ENCODE measurements around the gene ZNF37A. TPM values are rescaled to one million over a fixed set of nuclear protein-coding genes. Genes with fewer than 3 reads are reported as not detected.
"Not testable (repeated sequence)": the region's sequence is repeated elsewhere in the genome, so short reads cannot be mapped to it uniquely, and the experiment has no call there.

Gene ZNF37A
- total RNA-seq, 4 donors from 2014 or later: 4.4 to 17.6 (median 11.9) TPM

DNA sequence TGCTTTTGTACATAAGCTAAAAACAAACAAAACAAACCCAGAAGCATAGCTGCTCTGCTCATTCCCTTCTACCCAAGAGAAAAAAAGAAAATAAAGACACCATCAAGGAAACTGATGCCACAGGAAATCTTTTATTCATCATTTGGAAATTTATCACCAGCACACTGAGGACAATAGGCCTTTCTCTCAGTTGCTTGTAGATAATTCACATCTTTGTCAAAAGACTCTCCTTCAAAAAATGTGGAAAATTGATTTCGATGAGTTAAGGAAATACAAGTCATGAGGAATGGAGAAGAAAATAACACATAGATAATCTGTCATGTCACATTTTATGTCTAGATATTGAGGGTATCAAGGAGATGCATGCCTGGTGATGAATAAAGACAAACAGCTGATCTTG, 53.5 kb downstream of the ZNF37A start:
- DNase-seq: no peak
- no peaks in the 10 kb centered on the region for H3K27me3 ChIP-seq
- no peaks in the 10 kb centered on the region for H3K4me1 ChIP-seq
- no peak overlapping the region for H3K4me3 ChIP-seq
- TF ChIP-seq, protein P1, sequence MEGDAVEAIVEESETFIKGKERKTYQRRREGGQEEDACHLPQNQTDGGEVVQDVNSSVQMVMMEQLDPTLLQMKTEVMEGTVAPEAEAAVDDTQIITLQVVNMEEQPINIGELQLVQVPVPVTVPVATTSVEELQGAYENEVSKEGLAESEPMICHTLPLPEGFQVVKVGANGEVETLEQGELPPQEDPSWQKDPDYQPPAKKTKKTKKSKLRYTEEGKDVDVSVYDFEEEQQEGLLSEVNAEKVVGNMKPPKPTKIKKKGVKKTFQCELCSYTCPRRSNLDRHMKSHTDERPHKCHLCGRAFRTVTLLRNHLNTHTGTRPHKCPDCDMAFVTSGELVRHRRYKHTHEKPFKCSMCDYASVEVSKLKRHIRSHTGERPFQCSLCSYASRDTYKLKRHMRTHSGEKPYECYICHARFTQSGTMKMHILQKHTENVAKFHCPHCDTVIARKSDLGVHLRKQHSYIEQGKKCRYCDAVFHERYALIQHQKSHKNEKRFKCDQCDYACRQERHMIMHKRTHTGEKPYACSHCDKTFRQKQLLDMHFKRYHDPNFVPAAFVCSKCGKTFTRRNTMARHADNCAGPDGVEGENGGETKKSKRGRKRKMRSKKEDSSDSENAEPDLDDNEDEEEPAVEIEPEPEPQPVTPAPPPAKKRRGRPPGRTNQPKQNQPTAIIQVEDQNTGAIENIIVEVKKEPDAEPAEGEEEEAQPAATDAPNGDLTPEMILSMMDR (IDR thresholded peaks at IDR 0.05): no peak
- TF ChIP-seq POLR2A (IDR thresholded peaks at IDR 0.05): no peak
- 77 to 90% methylated on average over 1 of the region's 1 CpG for WGBS, 2 donors
- intact Hi-C loops (cut with DNase I): no loop called here
- no peak overlapping the region for H3K27ac ChIP-seq
- H3K36me3 ChIP-seq: no peaks in the 10 kb centered on the region
- H3K9me3 ChIP-seq: peaks cover 0 to 52% (median 3%) of the 10 kb centered on the region in 3 donors

DNA sequence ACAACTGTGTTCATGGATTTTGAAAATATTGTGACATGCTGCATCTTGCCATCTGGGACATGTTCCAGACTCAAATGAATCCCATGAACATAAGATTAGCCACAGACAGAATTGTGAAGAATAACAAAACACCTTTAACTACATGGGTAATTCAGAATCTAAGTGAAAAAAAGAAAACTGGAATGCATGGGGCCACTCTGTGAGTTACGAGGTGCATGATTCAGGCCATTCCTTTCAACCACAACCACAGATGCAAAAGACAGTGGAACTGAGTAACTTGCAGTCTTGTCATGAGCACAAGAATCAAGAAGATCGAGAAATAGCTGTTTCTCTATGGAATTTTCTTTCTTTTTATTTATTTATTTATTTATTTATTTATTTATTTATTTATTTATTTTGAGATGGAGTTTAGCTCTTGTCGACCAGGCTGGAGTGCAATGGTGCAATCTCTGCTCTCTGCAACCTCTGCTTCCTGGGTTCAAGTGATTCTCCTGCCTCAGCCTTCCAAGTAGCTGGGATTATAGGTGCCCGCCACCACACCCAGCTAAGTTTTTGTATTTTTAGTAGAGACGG, 56.8 kb downstream of the ZNF37A start:
- H3K4me3 ChIP-seq; H3K27me3 ChIP-seq; H3K36me3 ChIP-seq; DNase-seq; H3K4me1 ChIP-seq; intact Hi-C loops (cut with DNase I); H3K27ac ChIP-seq: not testable (repeated sequence)
- peaks cover 0 to 48% (median 3%) of the 10 kb centered on the region in 3 donors for H3K9me3 ChIP-seq
- WGBS, 2 donors: 67 to 72% methylated on average over 5 of the region's 5 CpGs

DNA sequence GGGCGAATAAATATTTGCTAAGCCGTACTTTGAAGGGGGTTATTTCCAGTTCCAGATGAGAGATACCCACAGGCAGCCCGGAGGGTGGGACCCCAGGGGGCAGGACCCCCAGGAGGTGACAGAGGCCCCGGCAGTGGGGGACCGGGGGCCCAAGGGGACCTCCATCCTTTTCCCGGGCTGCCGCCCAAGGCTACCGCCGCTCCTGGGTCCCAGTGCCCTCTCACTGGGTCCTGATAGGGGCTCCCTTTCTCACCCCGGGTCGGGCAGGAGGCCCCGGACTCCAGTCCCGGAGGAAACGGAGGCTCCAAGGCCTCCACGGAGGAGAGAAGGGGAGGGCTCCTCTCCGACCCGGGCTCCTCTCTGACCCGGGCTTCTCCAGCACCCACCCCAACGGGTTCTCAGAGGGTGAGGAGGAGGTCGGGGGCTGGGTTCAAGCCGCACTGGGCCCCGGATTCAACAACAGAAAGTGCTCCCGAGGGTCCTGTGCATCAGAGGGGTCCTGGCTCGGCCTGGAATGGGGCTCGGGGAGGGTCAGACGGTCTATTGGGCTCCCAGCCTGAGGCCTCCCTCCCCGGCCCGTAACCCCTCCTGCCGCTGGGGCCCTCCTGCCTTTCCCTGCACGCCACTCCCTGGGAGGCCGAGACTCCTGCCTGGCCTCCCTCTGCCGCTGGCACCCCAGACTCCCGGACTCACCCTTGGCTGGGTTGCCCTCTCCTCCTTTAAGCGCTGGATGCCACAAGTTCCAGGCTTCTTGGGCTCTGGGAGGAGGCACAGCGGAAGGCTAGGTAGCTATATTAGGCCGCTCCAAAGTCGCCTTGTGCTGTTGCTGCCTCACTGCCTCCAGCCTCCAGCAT, 62.5 kb downstream of the ZNF37A start:
- H3K36me3 ChIP-seq: no peaks in the 10 kb centered on the region
- H3K27ac ChIP-seq: no peak overlapping the region
- peaks cover 0 to 55% (median 7%) of the 10 kb centered on the region in 3 donors for H3K9me3 ChIP-seq
- 79 to 84% methylated on average over 14 to 16 of the region's 37 CpGs for WGBS, 2 donors
- TF ChIP-seq, protein P1 (IDR thresholded peaks at IDR 0.05): no peak
- TF ChIP-seq POLR2A (IDR thresholded peaks at IDR 0.05): no peak
- no peak for DNase-seq
- no peak overlapping the region for H3K4me3 ChIP-seq
- intact Hi-C loops (cut with DNase I): no loop called here
- H3K27me3 ChIP-seq: no peaks in the 10 kb centered on the region
- H3K4me1 ChIP-seq: no peaks in the 10 kb centered on the region

DNA sequence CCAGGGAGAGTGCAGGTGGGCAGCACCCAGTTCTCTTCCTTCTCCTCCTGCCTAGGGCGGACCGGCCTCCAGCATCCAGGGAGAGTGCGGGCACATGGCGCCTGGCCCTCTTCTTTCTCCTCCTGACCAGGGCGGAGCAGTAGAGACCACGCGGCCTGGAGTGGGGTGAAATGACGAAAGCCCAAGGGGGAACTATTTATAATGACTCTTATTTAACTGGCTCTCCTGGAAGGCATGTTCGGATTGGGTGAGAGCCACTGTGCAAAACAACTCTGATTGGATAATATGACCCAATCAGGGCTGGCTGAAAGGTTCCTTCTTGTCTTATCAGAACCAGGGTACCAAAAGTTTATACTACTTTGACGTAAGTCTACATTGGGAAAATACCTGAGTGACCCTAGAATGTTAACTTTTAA, 63.1 kb downstream of the ZNF37A start:
- Histone ChIP-seq H3K9me3 (peaks cover 0 to 53% (median 7%) of the 10 kb centered on the region in 3 donors), H3K27ac (no peak overlapping the region), H3K27me3 (no peaks in the 10 kb centered on the region), H3K36me3 (no peaks in the 10 kb centered on the region), H3K4me3 (no peak overlapping the region), H3K4me1 (no peaks in the 10 kb centered on the region)
- DNase-seq: no peak
- intact Hi-C loops (cut with DNase I): no loop called here
- 86 to 88% methylated on average over 2 to 6 of the region's 10 CpGs for WGBS, 2 donors
- TF ChIP-seq, protein P1 (IDR thresholded peaks at IDR 0.05): no peak
- no peak for TF ChIP-seq POLR2A (IDR thresholded peaks at IDR 0.05)

DNA sequence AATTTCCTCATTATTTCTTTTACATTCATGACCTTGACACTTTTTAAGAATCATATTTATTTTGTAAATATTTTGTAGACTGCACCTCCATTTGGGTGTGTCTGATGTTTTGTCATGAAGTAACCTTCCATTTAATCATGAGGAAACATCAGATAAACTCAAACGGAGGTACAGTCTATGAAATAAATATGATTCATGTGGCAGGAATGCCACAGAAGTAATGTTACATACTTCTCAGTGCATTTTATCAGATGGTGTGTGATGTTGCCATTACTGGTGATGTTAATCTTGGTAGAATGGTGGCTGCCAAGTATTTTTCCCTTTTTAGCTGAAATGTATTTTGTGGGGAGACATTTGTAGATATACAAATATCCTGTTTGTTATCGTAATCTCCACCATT, 64.9 kb downstream of the ZNF37A start:
- no peaks in the 10 kb centered on the region for H3K36me3 ChIP-seq
- 46 to 63% methylated on average over 2 of the region's 2 CpGs for WGBS, 2 donors
- no peaks in the 10 kb centered on the region for H3K27me3 ChIP-seq
- H3K4me3 ChIP-seq: no peak overlapping the region
- H3K27ac ChIP-seq: no peak overlapping the region
- H3K4me1 ChIP-seq: no peaks in the 10 kb centered on the region
- no peak for DNase-seq
- TF ChIP-seq, protein P1 (IDR thresholded peaks at IDR 0.05): no peak
- TF ChIP-seq POLR2A (IDR thresholded peaks at IDR 0.05): no peak
- intact Hi-C loops (cut with DNase I): no loop called here
- H3K9me3 ChIP-seq: peaks cover 0 to 44% (median 7%) of the 10 kb centered on the region in 3 donors

All from esophagus squamous epithelium (tissue), 5 donors.